ENCODE data around the gene KMT5B. TPM values are rescaled to one million over a fixed set of nuclear protein-coding genes. Genes with fewer than 3 reads are reported as not detected.

The KMT5B gene
- total and polyA plus RNA-seq, 2 of the 4 experiments (the other 2 are of a cell fraction): 11.2 to 13.4 TPM

GRCh38 chr11:68159665-68160064, 53.4 kb downstream of the KMT5B start:
- no peaks in the 10 kb centered on the region for H3K9me3 ChIP-seq (ENCODE audit: control insufficient read depth, insufficient read depth, low read length)
- ATAC-seq (ENCODE audit: low read depth) (no peak), DNase-seq (no peak)
- H3K4ac ChIP-seq (ENCODE audit: low read depth, low read length): no peak overlapping the region
- peaks cover 32% of the 10 kb centered on the region for H3K9me1 ChIP-seq (ENCODE audit: insufficient read depth, low read length)
- no peak overlapping the region for H3K4me2 ChIP-seq (ENCODE audit: low read depth, low read length)
- H3K56ac ChIP-seq (ENCODE audit: extremely low read depth, insufficient read depth, low read length): no peak overlapping the region
- intact Hi-C loops (cut with micrococcal nuclease): no loop called here
- H2BK15ac ChIP-seq (ENCODE audit: low read depth, low read length): no peak overlapping the region
- POLR2A ChIA-PET (ENCODE audit: unreplicated experiment): no interaction called here
- H3K9ac ChIP-seq (ENCODE audit: low read depth, low read length): no peak overlapping the region
- no peaks in the 10 kb centered on the region for H3K4me1 ChIP-seq (ENCODE audit: control insufficient read depth, insufficient read depth, low read length)
- H2AK5ac ChIP-seq (ENCODE audit: low read depth, low read length): no peak overlapping the region
- in situ Hi-C loops (cut with MboI; ENCODE audit: low sequenced_read_pairs): no loop called here
- no peak overlapping the region for H3K27ac ChIP-seq (ENCODE audit: insufficient read depth, low read length)
- H3K23ac ChIP-seq (ENCODE audit: low read depth, low read length): no peak overlapping the region
- no peak for TF ChIP-seq SMC3 (IDR thresholded peaks at IDR 0.05; ENCODE audit: low read depth, low read length)
- no peak for TF ChIP-seq MXI1 (IDR thresholded peaks at IDR 0.05; ENCODE audit: borderline replicate concordance, low read depth, low read length)
- no peak for TF ChIP-seq MAFK (IDR thresholded peaks at IDR 0.05; ENCODE audit: low read depth, low read length)
- no peak for TF ChIP-seq RFX5 (IDR thresholded peaks at IDR 0.05; ENCODE audit: low read depth, low read length)
- TF ChIP-seq ELK1 (IDR thresholded peaks at IDR 0.05; ENCODE audit: borderline replicate concordance, low read depth, low read length): no peak
- TF ChIP-seq RCOR1 (IDR thresholded peaks at IDR 0.05; ENCODE audit: insufficient replicate concordance, low read length): no peak
- no peak for TF ChIP-seq FOS (IDR thresholded peaks at IDR 0.05; ENCODE audit: low read depth, low read length)
- no peak for TF ChIP-seq POLR2A (IDR thresholded peaks at IDR 0.05; ENCODE audit: low read depth, low read length)
- no peak for TF ChIP-seq CHD1 (IDR thresholded peaks at IDR 0.05; ENCODE audit: low read depth, low read length)
- no peak for TF ChIP-seq NFE2L2 (IDR thresholded peaks at IDR 0.05; ENCODE audit: low read depth, low read length)
- no peak overlapping the region for H3K18ac ChIP-seq (ENCODE audit: low read depth, low read length)
- H4K20me1 ChIP-seq (ENCODE audit: insufficient read depth, low read length): peaks cover 6% of the 10 kb centered on the region; the same call in 1 of the 2 replicates
- no peak overlapping the region for H3K4me3 ChIP-seq (ENCODE audit: insufficient read depth, low read depth, low read length)
- H3K27me3 ChIP-seq (ENCODE audit: control insufficient read depth, insufficient read depth, low read length): no peaks in the 10 kb centered on the region
- H4K91ac ChIP-seq (ENCODE audit: insufficient read depth, low read depth, low read length): no peak overlapping the region
- CTCF ChIA-PET: no interaction called here
- dilution Hi-C loops (cut with HindIII; ENCODE audit: low sequenced_read_pairs, unreplicated experiment): no loop called here
- H4K8ac ChIP-seq (ENCODE audit: low read depth in 2 of 2, low read length in 2 of 2): no peak overlapping the region
- peaks cover 0 to 12% of the 10 kb centered on the region in 2 experiments; a peak in 1 of 4 replicates for H3K79me1 ChIP-seq (ENCODE audit: low read depth in 1 of 2, low read length in 2 of 2)
- H4K5ac ChIP-seq (ENCODE audit: low read depth, low read length): no peak overlapping the region
- H2BK5ac ChIP-seq (ENCODE audit: low read depth, low read length, poor library complexity, severe bottlenecking): no peak overlapping the region
- H2BK120ac ChIP-seq (ENCODE audit: low read depth, low read length): no peak overlapping the region
- no peak overlapping the region for H2AK9ac ChIP-seq (replicated peaks; ENCODE audit: low read depth, low read length, poor library complexity)
- no peak overlapping the region for H3K14ac ChIP-seq (replicated peaks; ENCODE audit: low read depth, low read length)
- H3K36me3 ChIP-seq (ENCODE audit: control insufficient read depth, insufficient read depth, low read length): peaks cover 28% of the 10 kb centered on the region
- no peak overlapping the region for H2BK20ac ChIP-seq (ENCODE audit: low read depth, low read length)
- 100% methylated on average over 1 of the region's 6 CpGs; no CpG with 5 or more reads in 1 of the 2 experiments for WGBS, 2 experiments (ENCODE audit: extremely low coverage in 2 of 2, insufficient read length in 1 of 2)
- BruUV-seq (replicated peaks): no TSS peak
- no peak overlapping the region for H2AFZ ChIP-seq (replicated peaks; ENCODE audit: low read length, poor library complexity)

All from IMR-90 (cell line).